LNCaP clone FGC (cell line): ENCODE measurements around the gene GLS.
"Not testable (repeated sequence)": the region's sequence is repeated elsewhere in the genome, so short reads cannot be mapped to it uniquely, and the experiment has no call there.

Experiments used
- DNase-seq: peaks from one replicate; pipeline ENCODE4 v3.0.0-alpha.2; 2011; ENCODE audit warnings: low read depth
- H3K4me3 ChIP-seq: 2 replicates; pipeline ENCODE4 v1.5.1; 2011; ENCODE audit warnings: mild to moderate bottlenecking, low read depth, low read length, control low read depth
- TF ChIP-seq, protein P1 (sequence below): IDR thresholded peaks from 2 replicates; pipeline ENCODE4 v1.5.1; 2012; ENCODE audit warnings: mild to moderate bottlenecking; ENCODE audit not compliant: control insufficient read depth, insufficient read depth; ENCODE audit errors: extremely low read depth

GLS gene

GRCh38 chr2:190846746-190847145 is 33.9 kb upstream of the GLS start:
- TF ChIP-seq, protein P1, sequence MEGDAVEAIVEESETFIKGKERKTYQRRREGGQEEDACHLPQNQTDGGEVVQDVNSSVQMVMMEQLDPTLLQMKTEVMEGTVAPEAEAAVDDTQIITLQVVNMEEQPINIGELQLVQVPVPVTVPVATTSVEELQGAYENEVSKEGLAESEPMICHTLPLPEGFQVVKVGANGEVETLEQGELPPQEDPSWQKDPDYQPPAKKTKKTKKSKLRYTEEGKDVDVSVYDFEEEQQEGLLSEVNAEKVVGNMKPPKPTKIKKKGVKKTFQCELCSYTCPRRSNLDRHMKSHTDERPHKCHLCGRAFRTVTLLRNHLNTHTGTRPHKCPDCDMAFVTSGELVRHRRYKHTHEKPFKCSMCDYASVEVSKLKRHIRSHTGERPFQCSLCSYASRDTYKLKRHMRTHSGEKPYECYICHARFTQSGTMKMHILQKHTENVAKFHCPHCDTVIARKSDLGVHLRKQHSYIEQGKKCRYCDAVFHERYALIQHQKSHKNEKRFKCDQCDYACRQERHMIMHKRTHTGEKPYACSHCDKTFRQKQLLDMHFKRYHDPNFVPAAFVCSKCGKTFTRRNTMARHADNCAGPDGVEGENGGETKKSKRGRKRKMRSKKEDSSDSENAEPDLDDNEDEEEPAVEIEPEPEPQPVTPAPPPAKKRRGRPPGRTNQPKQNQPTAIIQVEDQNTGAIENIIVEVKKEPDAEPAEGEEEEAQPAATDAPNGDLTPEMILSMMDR: no peak
- no peak for DNase-seq

DNA sequence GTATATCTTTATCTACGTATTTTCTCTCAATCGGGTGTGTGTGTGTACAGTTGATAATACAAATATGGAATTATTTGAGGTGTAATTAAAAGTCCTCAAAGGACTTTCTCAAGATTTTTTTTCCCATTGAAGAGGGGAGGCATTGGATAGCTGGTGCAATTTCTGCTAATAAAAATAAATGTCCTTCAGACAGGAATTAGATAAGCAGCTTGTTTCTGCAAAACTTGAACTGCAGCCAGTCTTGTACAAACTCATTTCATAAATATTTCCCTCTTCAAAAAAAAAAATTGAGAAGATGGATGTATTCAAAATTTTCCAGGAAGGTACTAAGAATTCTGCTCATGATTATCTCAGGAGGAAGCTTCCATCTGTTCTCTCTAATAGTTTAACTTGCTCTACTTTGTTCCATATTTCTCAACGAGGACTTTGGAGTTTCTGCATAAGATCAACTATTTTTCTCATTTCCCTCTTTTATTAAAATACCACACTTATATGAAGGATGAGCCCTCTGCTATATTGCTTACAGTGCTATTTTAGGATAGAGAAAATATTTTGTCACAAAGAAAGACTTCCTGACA is 33.0 kb upstream of the GLS start:
- DNase-seq: no peak
- TF ChIP-seq, protein P1: no peak

More at GRCh38 chr2:190846746-190847145, 33.9 kb upstream of the GLS start:
- H3K4me3 ChIP-seq: no peak overlapping the region

DNA sequence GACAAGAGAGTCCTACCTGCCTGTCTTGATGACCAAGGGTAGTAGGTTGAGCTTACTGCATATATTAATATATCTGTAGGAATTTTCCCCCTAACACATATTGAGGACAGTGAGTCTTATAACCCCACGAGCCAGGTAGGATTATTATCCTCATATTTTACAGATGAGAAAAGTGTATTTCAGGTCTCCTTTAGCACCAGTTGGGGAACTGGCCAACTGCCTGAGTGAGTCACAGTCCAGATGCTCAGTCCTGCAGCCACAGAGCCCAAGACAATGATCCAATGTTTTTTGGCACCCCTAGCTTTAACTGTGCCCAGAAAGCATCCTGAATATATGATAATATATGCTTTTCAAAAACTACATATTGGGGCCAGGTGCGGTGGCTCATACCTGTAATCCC is 30.8 kb upstream of the GLS start:
- TF ChIP-seq, protein P1: no peak
- H3K4me3 ChIP-seq: no peak overlapping the region
- no peak for DNase-seq

More for the DNA sequence above, 33.0 kb upstream of the GLS start:
- H3K4me3 ChIP-seq: no peak overlapping the region

DNA sequence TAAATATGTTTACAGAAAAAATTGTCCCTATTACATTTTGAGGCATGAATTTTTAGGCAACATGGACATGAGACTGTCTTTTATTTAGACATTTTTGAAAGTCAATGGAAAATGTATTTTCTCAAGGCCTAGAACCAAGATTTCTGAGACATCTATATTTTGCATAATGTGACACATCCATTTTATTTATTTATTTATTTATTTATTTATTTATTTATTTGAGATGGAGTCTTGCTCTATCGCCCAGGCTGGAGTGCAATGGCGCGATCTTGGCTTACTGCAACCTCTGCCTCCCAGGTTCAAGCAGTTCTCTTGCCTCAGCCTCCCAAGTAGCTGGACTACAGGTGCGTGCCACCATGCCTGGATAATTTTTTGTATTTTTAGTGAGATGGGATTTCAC is 27.6 kb upstream of the GLS start:
- DNase-seq, H3K4me3 ChIP-seq: not testable (repeated sequence)

DNA sequence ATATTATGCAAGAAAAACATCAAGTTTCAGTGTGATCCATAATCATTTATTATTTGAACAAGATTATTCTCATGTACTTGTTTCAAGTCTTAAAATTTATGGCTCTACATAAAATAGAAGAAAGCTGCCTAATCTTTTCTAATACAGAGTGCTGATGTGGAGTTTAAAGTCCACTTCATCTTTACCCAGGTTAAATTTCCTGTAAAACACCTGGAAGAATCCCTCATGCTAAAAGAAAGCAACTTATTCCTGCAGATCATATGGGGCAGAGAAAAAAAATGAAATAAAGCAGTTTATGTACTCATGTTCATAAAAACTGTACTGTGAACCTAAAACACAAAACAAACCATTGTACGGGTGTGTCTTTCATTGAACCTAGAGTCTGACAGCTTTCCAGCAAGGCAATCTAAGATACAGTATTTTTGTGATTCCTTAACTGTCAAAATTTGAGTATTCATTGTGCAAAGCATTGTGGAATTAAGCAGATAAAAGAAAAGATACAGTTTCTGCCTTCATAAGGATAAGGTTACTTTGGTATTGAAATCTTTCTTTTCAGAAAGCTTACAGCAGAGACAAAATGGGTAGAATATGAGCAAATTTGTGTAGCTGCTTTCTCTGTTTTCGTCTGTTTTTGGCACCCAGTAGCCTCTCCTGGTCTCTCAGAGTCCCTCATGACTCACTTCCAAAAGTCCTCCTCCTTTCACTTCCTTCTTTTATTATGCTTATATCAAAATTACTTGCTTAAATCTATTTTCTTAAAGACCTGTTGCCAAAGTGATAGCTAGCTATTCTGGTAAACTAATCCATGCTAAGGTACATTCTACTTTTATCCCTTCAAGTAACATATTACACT is 26.9 kb upstream of the GLS start:
- DNase-seq: no peak
- TF ChIP-seq, protein P1: no peak
- no peak overlapping the region for H3K4me3 ChIP-seq

DNA sequence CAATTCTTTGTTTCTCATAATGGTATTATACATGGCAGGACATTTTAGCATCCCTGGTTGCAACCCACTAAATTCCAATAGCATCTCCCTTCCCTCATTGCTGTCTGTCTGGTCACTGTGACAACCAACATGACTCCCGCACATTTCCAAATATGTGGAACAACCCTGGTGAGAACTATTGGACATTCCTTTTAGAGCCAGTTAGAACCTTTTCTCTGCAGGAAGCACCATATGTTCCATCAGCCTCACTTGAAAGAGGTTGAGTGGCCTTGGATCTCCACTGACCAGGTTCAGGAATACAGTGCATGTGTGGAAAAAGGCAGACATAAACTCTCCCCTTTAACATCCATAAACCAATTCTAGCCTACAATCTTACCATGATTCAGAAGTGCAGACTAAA is 25.9 kb upstream of the GLS start:
- TF ChIP-seq, protein P1: no peak
- DNase-seq: no peak
- no peak overlapping the region for H3K4me3 ChIP-seq

DNA sequence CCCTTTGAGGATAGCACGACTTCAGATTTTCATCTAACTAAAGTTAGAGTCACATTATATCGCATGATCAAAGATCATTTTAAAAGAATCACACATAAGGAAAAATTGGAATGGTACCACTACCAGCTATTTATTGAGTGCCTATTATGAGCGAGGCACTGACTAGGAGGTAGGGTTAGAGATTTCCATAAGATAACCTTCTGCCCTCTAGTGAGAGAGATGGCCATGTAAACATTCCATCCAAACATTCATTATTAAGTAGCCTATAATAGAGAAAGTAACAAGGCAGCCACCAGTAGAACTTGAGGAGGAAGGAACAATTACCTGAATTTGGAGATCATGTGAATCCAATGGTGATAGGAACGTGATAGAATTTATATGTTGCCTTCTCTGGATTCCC is 25.4 kb upstream of the GLS start:
- DNase-seq: no peak
- TF ChIP-seq, protein P1: no peak
- H3K4me3 ChIP-seq: no peak overlapping the region
